Stimulated activated naive CD8-positive, alpha-beta T cell treated with anti-CD3 and anti-CD28 coated beads, Interleukin-15, Interleukin-2, amounts not matched to agents 100 U/mL and 50 U/mL, for 24 hours (primary cell): ENCODE data around the gene ZNF888.
"Not testable (repeated sequence)": the region's sequence is repeated elsewhere in the genome, so short reads cannot be mapped to it uniquely, and the experiment has no call there.

ENCODE experiments used
- ATAC-seq: fragments of 150-1000 bp; cut with Tn5 transposase; one replicate; pipeline ENCODE4 v1.10.0; 2021
- DNase-seq: peaks from one replicate; pipeline ENCODE4 v3.0.0; 2021

The ZNF888 gene

GRCh38 chr19:52941523-52941922, 18.3 kb upstream of the ZNF888 start:
- ATAC-seq, DNase-seq: not testable (repeated sequence)

- DNase-seq, ATAC-seq: not testable (repeated sequence)
Measured at GRCh38 chr19:52940905-52941304, 17.7 kb upstream of the ZNF888 start.

DNA sequence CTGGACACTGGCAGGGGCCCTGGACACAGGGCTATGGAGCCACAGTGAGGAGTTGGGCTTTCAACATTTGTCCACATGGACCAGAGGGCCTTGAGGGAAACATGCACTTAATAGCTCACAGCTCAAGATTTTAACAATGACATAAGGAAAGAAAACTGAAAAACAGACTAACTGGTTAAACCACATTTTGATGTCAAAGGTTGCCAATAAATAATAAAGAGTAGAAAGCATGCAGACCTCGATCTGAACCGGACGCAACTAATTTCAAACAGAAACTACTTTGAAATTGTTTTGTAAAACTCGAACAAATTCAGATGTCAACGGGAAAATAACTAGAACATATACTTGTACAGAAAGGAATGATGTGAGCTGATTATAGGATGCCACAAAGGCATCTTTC, 15.5 kb upstream of the ZNF888 start:
- DNase-seq (no peak), ATAC-seq (no peak)

DNA sequence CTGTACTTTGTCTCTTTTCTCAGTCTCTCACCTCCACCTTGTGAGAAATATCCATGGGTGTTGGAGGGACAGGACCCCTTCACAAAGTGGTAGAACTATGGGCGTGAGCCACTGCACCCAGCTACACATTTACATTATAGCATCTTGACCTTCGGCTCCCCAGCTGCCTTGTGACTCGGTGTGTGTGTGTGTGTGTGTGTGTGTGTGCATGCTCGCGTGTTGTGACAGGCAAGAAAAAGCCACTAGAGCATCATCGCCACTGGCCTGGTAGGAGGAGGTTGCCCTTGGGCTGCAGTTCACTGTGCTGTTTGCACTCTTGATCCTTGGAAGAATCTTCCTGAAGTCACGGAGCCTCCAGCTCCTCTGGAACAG, 13.7 kb upstream of the ZNF888 start:
- no peak for DNase-seq
- no peak for ATAC-seq

- no peak for ATAC-seq
Measured at GRCh38 chr19:52936151-52936953, 13.1 kb upstream of the ZNF888 start.

GRCh38 chr19:52935434-52935833, 12.2 kb upstream of the ZNF888 start:
- no peak for ATAC-seq
- DNase-seq = no peak

More at GRCh38 chr19:52936151-52936953, 13.1 kb upstream of the ZNF888 start:
- DNase-seq = no peak

GRCh38 chr19:52924641-52925040, 1.4 kb upstream of the ZNF888 start:
- not testable (repeated sequence) for DNase-seq, ATAC-seq

GRCh38 chr19:52923778-52924593, 758 bp upstream of the ZNF888 start:
- ATAC-seq (no peak), DNase-seq (no peak)

DNA sequence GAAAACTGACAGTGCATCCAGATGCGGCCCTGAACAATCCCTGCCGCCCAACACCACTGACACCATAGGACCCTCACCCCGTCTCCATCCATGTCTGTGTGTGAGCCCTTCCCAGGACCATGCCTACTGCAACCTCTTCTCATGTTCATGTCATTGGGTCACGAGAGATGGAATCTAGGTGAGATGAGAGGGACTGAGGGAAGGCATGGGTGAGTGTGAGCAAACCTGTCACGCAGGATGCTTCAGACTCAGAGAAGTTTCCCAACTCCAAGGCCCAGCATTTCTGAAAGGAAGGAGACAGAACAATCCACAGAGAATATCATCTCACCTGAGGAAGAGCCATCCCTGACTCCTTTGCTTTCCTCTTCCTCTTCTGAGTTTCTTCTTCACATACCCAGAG, 5.7 kb downstream of the ZNF888 start:
- no peak for ATAC-seq
- no peak for DNase-seq

DNA sequence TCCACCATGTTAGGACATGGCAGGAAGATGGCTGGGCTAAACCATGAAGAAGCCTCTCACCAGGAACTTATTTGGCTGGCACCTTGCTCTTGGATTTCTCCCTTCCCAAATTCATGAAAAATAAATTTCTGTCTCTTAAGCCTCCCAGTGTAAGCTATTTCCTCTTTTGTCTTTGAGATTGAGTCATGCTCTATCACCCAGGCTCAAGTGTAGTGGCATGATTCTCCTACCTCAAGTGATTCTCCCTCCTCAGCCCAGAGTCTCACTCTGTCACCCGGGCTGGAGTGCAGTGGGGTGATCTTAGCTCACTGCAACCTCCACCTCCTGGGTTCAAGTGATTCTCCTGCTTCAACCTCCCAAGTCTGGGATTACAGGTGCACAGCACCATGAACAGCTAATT, 12.6 kb downstream of the ZNF888 start:
- ATAC-seq = no peak

DNA sequence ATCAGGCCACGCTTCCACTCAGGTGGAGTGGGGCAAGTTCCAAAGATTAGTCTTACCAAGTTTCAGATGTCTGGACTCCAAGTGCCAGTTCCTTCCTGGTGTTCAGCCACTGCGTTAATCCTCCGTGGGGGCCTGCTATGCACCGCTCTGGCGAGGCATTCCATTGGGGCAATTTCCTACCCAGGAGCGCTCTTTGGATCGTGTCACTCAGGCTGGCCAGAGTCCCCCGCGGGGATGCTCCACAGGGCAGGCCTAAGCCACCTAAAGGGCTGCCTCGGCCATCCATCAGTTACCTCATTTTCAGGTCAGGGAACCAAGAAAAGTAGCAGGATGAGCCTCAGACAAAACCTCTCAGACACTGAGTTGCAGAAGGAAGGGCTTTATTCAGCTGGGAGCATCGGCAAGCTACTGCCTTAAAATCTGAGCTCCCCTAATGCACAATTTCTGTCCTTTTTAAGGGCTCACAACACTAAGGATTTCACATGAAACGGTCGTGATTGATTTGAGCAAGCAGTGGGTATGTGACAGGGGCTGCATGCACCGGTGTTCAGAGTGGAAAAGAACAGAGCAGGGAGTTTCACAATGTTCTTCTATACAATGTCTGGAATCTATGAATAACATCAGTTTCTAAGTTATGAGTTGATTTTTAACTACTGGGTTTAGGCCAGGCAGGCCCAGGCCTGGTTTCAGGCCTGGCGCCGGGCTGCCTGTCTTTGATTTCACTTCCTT, 19.0 kb downstream of the ZNF888 start:
- not testable (repeated sequence) for ATAC-seq, DNase-seq

More for the DNA sequence above, 12.6 kb downstream of the ZNF888 start:
- DNase-seq = no peak

GRCh38 chr19:52901842-52902241, 21.4 kb downstream of the ZNF888 start:
- ATAC-seq = no peak

DNA sequence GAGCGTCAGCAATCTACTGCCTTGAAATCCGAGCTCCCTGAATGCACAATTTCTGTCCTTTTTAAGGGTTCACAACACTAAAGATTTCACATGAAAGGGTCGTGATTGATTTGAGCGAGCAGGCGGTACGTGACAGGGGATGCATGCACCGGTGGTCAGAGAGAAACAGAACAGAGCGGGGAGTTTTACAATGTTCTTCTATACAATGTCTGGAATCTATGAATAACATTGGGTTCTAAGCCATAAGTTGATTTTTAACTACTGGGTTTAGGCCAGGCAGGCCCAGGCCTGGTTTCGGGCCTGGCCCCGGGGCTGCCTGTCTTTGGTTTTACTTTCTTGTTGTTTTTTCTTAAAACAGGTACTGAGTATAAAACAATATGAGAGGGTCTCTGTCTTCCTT, 24.6 kb downstream of the ZNF888 start:
- not testable (repeated sequence) for DNase-seq, ATAC-seq

More at GRCh38 chr19:52901842-52902241, 21.4 kb downstream of the ZNF888 start:
- no peak for DNase-seq

- ATAC-seq (no peak), DNase-seq (no peak)
Measured at GRCh38 chr19:52898101-52898500, 25.1 kb downstream of the ZNF888 start.

- DNase-seq (peak; percentile 93), ATAC-seq (peak; percentile 100)
Measured at GRCh38 chr19:52897138-52897935, 25.9 kb downstream of the ZNF888 start, which contains the start of gene ZNF320. Gene ZNF320, minus strand, starts transcription at chr19:52897635. Its CDS starts 7,380 bp downstream, at chr19:52890255.

GRCh38 chr19:52896431-52897137, 26.6 kb downstream of the ZNF888 start:
- ATAC-seq = no peak
- DNase-seq = peak; percentile 10

- DNase-seq (no peak), ATAC-seq (no peak)
Measured at GRCh38 chr19:52891336-52891735, 31.9 kb downstream of the ZNF888 start.

GRCh38 chr19:52889931-52890330, 33.3 kb downstream of the ZNF888 start:
- ATAC-seq = no peak
- no peak for DNase-seq

- DNase-seq (no peak), ATAC-seq (no peak)
Measured at GRCh38 chr19:52889076-52889475, 34.2 kb downstream of the ZNF888 start.

DNA sequence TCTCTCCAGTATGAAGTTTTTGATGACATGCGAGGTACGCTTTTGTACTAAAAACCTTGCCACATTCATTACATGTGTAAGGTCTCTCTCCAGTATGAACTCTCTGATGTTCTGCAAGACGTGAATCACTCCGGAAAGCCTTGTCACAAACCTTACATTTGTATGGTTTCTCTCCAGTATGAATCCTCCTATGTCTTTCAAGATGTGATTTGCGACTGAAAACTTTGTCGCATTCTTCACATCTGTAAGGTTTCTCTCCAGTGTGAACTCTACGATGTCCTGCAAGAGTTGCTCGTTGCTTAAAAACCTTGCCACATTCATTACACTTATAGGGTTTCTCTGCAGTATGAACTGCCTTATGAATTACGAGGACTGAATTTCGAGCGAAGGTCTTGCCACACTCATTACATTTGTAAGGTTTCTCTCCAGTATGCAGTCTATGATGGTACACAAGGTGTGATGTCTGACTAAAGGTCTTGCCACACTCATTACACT, 42.3 kb downstream of the ZNF888 start:
- no peak for DNase-seq
- no peak for ATAC-seq

- not testable (repeated sequence) for DNase-seq, ATAC-seq
Measured at GRCh38 chr19:52872996-52873395, 50.2 kb downstream of the ZNF888 start.
